ENCODE data around the gene BLOC1S6. TPM values are rescaled to one million over a fixed set of nuclear protein-coding genes. Genes with fewer than 3 reads are reported as not detected.

BLOC1S6 gene
- total and polyA plus RNA-seq, 2 of the 8 experiments (the other 6 are each of a cell fraction or from before 2014, with no cell fraction given): 4.5 to 28.8 TPM

- TF ChIP-seq CTCF (IDR thresholded peaks at IDR 0.05; ENCODE audit: control extremely low read depth in 1 of 3, insufficient read depth in 1 of 3, low read depth in 1 of 3, low read length in 3 of 3) (peak in 1 of 3 experiments; percentile 38; a peak in 2 of 4 replicates), RAD21 (IDR thresholded peaks at IDR 0.05 in 1 of 2, conservative IDR thresholded peaks at IDR 0.05 in 1 of 2; ENCODE audit: low read depth in 2 of 2, low read length in 2 of 2) (peak; percentile 29 to 34; a peak in 2 of 4 replicates), MAX (IDR thresholded peaks at IDR 0.05) (no peak)
Observed at GRCh38 chr15:45611305-45611704, 24.1 kb downstream of the BLOC1S6 start (continued).

Data from H1 (cell line).